C4-2B (cell line): ENCODE measurements around the gene ANAPC16.

ENCODE experiments used
- H3K27ac ChIP-seq: fragments of 450-650 bp; 2 replicates; pipeline ENCODE4 v1.5.1; 2017
- CTCF ChIP-seq: fragments of 450-650 bp; conservative IDR thresholded peaks from 2 replicates; pipeline ENCODE4 v1.5.1; 2017; ENCODE audit warnings: mild to moderate bottlenecking
- ZFX ChIP-seq: fragments of 450-650 bp; IDR thresholded peaks from 2 replicates; pipeline ENCODE4 v1.6.1; 2017

ANAPC16 gene

GRCh38 chr10:72174297-72174662 lies 41.5 kb upstream of the ANAPC16 start:
- no peak overlapping the region for H3K27ac ChIP-seq

GRCh38 chr10:72175149-72175548 lies 40.7 kb upstream of the ANAPC16 start:
- H3K27ac ChIP-seq, result no peak overlapping the region
- TF ChIP-seq ZFX, result no peak

More at GRCh38 chr10:72174297-72174662, 41.5 kb upstream of the ANAPC16 start:
- TF ChIP-seq CTCF (no peak), ZFX (no peak)

GRCh38 chr10:72176701-72177100 lies 39.1 kb upstream of the ANAPC16 start:
- no peak overlapping the region for H3K27ac ChIP-seq
- TF ChIP-seq ZFX, result no peak
- no peak for TF ChIP-seq CTCF

GRCh38 chr10:72177454-72177853 lies 38.4 kb upstream of the ANAPC16 start:
- no peak overlapping the region for H3K27ac ChIP-seq
- no peak for TF ChIP-seq ZFX
- TF ChIP-seq CTCF, result no peak

- no peak for TF ChIP-seq ZFX
- no peak for TF ChIP-seq CTCF
- no peak overlapping the region for H3K27ac ChIP-seq
Observed at GRCh38 chr10:72184156-72184555, 31.7 kb upstream of the ANAPC16 start.

- no peak for TF ChIP-seq ZFX
- TF ChIP-seq CTCF, result no peak
- H3K27ac ChIP-seq, result peak overlapping the region; percentile 75; the same call in 1 of the 2 replicates
Observed at GRCh38 chr10:72186258-72186981, 29.4 kb upstream of the ANAPC16 start.

GRCh38 chr10:72186982-72187330 lies 28.9 kb upstream of the ANAPC16 start:
- TF ChIP-seq ZFX, result no peak
- no peak for TF ChIP-seq CTCF
- H3K27ac ChIP-seq, result peak overlapping the region; percentile 75

- no peak for TF ChIP-seq ZFX
- TF ChIP-seq CTCF, result no peak
- no peak overlapping the region for H3K27ac ChIP-seq
Observed at GRCh38 chr10:72194949-72195348, 20.9 kb upstream of the ANAPC16 start.
